GM21717 (cell line): ENCODE data around the gene PSMB2.
"Not testable (repeated sequence)": the region's sequence is repeated elsewhere in the genome, so short reads cannot be mapped to it uniquely, and the experiment has no call there.

Source experiments
- ATAC-seq: cut with Tn5 transposase; IDR thresholded peaks from one replicate; pipeline ENCODE4 v1.9.1; 2021; ENCODE audit warnings: mild to moderate bottlenecking, moderate library complexity; ENCODE audit not compliant: unreplicated experiment

The PSMB2 gene

DNA sequence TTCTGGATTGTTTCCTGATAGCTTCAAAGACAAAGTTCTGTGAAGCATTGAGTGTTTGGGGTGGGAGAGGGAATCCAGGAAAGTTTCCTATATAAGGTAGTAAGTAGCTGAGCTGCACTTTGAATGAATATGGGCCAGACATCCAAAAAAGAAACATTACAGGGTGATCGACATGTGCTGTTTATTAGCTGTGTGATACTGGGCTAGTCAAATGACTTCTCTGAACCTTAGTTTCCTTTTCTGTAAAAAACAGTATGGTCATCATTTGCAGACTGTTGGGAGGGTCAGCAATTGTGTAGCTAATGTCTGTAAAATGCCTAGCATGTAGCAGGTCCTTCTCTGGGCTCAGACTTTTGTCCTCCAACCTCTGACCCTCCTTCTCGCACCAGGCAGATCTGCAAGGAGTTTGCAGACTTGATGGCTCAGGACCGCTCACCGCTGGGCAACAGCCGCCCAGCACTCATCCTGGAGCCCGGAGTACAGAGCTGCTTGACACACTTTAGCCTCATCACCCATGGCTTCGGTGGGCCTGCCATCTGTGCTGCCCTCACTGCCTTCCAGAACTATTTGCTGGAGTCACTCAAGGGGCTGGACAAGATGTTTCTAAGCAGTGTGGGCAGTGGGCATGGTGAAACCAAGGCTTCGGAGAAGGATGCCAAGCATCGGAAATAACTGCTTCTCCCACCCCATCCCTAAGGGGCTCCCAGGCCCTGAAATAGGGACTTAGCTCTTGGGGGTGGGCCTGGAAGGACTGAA lies 47.1 kb downstream of the PSMB2 start:
- no peak for ATAC-seq

DNA sequence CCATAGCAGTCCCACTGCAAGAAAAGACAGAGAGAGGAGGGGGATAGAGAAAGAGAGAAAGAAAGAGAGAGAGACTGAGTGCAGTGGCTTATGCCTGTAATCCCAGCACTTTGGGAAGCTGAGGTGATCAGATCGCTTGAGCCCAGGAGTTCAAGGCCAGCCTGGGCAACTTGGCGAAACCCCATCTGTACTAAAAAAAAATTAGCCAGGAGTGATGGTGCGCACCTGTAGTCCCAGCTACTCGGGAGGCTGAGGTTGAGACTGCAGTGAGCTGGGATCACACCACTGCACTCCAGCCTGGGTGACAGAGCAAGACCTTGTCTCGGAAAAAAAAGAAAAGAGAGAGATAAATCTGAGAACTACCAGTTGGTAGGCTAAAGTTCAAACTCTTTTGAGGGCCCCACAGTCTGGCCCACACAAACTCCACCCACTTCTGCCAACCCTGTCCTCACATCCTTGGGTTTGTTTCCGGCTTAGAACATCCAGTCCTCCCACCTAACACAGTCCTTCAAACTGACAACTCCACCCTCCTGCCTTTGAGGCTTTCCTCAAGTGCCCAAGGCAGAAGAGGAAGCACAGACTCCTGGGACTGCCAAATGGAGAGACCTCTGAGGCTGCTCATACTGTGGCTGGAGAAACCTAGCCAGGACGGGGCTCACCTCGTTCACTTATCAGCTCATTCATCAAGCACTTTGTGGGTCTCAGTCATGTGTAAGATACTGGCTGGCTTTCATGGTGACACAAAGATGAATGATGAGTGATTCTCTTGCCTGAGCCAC lies 48.1 kb downstream of the PSMB2 start:
- no peak for ATAC-seq

DNA sequence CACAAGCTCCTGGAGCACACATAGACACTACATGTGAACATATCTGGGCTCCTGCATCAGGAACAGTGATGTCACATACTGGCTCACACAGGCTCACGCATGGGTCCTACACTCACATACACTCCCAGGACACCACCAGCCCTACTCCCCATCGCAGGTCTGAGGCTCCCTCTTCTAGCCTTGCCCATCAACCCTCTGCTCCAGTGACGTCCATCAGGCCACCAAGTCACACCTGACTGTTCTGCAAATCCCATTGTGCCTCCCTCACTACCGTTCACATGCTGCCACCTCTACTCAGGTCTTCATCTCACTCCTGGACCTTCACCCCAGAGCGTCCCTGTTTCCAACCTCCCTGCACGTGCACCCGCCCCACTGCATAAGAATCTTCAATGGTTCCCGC lies 50.1 kb downstream of the PSMB2 start:
- no peak for ATAC-seq

DNA sequence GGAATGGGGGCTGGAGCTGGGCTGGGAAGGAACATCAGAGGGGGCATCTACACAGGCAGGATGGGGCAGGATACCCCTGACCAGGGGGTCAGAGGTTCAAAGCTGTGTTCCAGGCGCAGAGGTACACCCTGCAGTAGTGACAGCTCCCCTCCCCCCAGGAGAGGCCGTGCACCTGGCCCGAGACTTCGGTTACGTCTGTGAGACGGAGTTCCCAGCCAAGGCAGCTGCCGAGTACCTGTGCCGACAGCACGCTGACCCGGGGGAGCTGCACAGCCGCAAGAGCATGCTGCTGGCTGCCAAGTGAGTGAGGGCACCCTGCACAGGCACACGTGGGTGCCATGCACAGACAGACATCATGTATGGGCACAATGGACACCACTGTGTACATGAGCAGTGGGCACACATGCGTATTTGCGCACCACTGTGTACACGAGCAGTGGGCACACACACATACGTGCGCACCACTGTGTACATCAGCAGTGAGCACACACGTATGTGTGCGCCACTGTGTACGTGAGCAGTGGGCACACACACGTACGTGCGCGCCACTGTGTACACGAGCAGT lies 50.8 kb downstream of the PSMB2 start:
- ATAC-seq = no peak

DNA sequence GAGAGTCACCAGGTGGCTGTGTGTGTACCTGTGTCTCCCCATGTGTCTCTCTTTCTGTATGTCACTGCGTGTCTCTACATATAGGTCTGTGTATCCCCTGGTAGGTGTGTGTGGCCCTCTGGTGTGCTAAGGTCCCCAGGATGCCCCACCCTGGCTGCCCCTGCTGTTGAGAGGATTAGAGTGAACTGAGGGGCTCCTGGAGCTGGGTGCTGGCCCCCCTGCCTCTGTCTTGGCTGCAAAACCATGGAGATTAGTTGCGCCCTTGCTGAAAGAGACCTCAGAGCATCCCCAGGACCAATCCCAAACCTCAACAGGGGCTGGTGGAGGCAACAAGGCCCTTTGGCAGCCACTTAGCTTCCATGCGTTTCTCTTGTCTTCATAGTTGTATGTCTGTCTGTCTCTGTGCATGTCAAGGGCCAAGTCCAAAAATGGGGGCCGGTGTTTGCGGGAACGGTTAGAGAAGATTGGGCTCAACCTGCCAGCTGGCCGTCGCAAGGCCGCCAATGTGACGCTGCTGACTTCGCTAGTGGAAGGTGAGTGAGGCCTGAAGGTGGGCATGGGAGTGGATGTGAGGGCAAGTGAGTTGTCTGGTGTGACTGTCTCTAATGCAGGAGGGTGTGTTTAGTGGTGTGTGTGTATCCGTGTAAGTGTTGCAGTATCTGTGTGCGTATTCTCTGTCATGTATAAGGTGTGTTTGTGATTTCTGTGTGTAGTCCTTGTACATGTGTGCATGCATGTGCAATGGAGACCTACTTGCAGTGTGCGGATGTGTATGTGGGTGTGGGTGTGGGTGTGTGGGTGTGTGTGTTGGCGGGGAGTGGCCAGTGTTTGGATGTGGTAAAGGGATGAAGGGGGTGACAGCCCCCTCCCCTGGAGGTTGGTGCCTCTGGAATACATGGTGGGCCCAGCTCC lies 51.6 kb downstream of the PSMB2 start:
- no peak for ATAC-seq

DNA sequence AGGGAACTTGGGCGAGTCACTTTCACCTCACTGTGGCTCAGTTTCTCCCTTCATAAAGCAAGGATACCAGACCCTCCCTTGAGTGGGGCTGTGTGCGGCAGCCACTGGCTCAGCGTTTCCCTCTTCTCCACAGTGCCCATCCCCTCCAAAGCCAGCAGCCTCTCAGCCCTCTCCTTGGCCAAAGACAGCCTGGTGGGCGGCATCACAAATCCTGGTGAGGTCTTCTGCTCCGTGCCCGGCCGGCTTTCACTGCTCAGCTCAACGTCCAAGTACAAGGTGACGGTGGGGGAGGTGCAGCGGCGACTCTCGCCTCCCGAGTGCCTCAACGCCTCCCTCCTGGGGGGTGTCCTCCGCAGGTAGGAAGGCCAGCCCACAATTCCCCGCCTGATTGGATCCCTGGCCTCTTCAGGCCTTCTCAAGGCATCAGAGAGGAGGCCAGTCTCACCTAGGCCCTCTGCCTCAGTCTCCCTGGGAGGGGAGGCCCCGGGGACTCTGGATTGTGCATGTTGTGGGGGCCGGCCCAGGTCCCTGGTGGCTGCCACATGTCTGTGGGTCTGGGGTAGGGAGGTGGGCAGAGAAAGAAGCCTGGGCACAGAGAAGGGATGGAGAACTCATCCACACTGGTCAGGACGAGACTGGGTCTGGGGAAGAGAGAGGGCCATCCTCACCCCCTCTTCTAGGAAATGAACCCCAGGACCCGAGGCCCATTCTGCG lies 53.0 kb downstream of the PSMB2 start:
- ATAC-seq = no peak

DNA sequence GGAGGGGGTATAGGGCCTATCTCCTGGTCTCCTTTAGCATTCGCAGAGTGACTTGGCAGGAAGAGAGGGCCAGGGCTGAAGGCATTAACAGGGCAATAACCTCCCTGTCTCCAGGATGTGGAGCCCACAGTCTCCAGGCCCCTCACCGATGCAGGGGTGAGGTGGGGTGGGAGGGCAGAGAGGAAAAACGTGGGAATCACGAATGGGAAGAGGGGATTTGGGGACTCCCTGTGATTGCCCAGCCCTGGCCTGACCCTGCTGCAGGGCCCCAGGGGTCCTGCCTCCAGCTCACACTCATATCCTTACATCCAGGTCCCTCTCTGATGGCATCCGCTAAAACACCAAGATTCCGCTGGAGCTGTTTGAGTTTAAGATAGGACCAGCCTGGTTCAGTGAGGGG lies 53.6 kb downstream of the PSMB2 start:
- no peak for ATAC-seq

DNA sequence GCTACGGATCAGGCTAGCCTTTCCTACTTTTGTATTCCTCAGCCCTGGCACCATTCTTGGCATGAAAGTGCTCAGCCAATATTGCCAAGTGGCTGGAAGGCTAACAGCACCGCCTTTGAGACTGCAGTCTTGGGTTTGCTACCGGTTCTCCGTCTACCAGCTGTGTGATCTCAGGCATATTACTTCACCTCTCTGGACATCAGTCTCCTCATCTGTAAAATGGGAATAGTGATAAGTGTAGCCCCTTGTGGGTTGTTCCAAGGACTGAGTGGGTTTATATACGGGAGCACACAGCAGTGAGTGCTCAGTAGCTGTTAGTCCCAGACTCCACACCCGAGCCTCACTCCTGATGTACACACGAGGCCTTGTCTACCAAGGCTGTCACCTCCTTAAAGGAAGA lies 54.5 kb downstream of the PSMB2 start:
- ATAC-seq = no peak

DNA sequence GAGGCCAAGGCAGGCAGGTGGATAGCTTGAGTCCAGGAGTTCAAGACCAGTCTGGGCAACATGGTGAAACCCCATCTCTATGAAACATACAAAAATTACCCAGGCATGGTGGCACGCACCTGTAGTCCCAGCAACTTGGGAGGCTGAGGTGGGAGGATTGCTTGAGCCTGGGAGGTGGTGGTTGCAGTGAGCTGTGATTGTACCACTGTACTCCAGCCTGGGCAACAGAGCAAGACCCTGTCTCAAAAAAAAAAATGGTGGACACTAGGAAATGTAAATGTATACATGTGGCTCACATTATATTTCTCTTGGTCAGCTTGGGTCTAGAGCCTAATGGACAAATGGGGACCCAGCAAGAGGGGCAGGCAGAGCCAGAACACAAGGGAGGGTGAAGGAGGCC lies 55.5 kb downstream of the PSMB2 start:
- not testable (repeated sequence) for ATAC-seq

DNA sequence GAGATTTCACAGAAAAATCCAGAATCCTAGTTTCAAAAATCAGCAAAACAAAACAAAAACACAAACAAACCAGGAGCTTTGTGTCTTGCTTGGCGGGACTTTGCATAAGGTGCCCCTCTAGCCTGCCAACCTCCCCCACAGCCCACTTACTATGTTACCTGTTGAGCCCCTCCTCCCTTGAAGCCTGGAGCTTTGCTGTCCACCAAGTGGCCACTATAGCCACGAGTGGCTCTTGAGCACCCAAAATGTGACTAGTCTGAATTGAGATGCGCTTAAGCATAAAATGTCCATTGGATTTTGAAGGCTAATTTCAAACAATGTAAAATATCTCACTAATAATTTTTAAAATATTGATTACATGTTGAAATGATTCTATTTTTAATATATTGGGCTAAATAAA lies 56.0 kb downstream of the PSMB2 start:
- ATAC-seq = no peak

DNA sequence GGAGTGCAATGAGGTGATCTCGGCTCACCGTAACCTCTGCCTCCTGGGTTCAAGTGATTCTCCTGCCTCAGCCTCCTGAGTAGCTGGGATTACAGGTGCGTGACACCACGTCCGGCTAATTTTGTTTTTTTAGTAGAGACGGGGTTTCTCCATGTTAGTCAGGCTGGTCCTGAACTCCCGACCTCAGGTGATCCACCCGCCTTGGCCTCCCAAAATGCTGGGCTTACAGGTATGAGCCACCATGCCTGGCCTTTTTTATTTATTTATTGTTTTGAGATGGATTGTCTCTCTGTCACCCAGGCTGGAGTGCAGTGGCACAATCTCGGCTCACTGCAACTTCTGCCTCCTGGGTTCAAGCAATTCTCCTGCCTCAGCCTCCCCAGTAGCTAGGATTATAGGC lies 59.7 kb downstream of the PSMB2 start:
- ATAC-seq = not testable (repeated sequence)

DNA sequence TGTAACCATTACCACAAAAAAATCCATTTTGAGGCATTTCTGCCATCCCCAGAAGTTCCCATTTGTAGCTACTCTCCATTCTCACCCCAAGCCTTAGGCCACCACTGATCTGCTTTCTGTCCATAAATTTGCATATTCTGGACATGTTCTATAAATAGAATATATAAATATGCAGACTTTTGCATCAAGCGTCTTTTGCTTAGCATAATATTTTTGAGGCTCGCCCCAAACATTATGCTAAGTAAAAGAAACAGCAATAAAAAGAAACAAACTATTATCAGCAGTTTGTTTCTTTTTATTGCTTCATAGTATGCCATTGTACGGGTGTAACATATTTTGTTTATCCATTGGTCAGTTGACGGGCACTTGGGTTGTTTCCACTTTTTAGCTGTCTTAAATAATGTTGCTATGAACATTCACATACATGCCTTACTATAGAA lies 60.4 kb downstream of the PSMB2 start:
- ATAC-seq = no peak

DNA sequence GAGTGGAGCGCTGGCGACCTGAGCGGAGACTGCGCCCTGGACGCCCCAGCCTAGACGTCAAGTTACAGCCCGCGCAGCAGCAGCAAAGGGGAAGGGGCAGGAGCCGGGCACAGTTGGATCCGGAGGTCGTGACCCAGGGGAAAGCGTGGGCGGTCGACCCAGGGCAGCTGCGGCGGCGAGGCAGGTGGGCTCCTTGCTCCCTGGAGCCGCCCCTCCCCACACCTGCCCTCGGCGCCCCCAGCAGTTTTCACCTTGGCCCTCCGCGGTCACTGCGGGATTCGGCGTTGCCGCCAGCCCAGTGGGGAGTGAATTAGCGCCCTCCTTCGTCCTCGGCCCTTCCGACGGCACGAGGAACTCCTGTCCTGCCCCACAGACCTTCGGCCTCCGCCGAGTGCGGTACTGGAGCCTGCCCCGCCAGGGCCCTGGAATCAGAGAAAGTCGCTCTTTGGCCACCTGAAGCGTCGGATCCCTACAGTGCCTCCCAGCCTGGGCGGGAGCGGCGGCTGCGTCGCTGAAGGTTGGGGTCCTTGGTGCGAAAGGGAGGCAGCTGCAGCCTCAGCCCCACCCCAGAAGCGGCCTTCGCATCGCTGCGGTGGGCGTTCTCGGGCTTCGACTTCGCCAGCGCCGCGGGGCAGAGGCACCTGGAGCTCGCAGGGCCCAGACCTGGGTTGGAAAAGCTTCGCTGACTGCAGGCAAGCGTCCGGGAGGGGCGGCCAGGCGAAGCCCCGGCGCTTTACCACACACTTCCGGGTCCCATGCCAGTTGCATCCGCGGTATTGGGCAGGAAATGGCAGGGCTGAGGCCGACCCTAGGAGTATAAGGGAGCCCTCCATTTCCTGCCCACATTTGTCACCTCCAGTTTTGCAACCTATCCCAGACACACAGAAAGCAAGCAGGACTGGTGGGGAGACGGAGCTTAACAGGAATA lies 64.0 kb downstream of the PSMB2 start:
- peak; percentile 63 for ATAC-seq

DNA sequence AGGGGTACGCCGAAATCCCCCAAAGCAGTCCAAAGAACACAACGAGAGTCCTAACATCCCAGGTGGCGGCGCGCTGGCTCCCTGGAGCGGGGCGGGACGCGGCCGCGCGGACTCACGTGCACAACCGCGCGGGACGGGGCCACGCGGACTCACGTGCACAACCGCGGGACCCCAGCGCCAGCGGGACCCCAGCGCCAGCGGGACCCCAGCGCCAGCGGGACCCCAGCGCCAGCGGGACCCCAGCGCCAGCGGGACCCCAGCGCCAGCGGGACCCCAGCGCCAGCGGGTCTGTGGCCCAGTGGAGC lies 64.6 kb downstream of the PSMB2 start:
- not testable (repeated sequence) for ATAC-seq

DNA sequence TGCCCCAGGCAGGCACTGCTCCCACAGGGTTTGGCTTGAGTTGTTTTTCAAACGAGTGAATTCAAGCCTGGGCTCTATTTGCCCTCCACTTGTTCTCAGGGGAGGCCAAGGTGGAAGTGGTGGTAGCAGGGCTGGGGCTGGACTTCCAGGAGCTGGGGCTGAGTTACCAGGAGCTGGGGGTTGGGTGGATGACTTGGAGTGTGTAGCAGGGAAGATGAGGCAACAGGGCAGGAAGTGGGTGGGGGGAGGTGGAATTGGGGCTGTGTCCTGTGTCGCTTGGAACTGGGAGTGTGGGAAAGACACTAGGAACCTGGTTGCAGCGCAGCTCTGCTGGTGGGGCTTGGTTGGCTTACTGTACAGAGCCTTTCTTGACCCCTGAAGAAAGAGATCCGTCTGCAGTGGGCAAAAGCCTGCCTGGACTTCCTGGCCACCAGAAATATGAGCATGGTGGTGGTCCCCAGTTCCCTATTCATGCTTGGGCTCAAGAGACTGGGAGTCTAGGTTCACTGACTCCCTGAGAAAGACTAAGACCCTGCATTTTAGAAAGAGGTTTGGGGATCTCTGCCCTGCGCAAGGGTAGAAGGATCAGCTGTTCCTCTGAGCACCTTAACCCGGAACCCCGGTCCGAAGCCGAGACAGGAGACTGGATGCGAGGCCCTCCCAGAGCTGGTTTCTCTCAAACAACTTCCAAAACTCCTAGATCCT lies 65.1 kb downstream of the PSMB2 start:
- no peak for ATAC-seq

DNA sequence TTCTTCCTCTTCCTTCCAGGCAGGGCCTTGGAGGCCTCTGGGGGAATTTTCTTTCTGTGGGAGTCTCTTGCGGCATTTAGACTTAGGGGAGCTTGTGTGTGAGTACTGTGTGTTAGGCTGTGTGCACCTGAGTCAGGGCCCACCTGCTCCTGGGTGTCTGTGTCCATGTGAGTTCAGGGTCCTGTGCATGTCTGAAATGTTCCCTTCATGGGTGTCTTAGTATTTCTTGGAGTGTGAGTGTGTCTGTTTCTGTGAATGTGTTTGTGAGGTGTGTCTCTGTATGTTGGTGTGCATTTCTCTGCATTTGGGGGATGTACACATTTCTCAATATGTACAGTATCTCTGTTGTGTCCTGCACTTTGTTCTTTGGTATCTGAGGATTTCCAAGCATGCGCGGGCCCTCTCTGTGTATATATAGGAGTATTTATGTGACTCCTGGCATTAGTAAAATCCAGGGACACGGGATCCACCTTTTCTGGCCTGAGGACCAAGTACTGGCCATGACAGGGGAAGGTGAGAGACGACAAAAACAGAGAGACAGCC lies 65.8 kb downstream of the PSMB2 start:
- no peak for ATAC-seq

DNA sequence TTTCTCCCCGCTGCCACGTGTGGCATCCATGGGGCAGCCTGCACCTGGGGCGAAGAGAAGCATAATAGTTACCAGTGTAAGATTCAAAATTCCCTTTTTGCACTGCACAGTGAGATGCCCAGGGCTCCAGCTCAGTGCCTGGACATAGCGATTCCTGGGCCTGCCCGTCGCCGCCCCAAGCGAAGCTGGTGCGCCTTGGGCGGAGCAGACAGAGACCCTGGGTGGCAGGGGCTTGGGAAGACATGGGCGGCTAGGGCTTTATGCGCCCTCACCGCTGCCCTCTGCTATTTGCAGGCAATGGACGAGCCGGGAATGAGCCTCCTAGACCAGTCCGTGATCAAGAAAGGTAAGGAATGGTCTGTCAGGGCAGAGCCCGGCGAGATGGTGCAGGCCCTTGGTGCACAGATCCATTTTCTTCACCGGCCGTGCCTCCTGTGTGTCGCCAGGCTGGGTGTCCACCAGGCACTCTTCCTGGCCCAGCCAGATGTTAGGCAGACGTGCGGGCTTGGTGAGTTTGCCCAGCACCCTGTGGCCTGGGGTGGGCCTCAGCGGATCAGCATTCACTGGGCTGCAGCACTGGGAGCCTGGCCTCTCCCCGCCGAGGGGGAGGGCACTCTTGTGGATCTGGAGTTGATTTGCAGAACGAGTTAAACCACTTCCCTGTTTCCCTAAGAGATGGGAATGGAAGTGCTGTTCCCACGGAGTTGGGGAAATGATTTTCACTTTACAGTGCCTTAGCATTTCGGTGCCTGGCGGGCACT lies 66.5 kb downstream of the PSMB2 start:
- no peak for ATAC-seq

DNA sequence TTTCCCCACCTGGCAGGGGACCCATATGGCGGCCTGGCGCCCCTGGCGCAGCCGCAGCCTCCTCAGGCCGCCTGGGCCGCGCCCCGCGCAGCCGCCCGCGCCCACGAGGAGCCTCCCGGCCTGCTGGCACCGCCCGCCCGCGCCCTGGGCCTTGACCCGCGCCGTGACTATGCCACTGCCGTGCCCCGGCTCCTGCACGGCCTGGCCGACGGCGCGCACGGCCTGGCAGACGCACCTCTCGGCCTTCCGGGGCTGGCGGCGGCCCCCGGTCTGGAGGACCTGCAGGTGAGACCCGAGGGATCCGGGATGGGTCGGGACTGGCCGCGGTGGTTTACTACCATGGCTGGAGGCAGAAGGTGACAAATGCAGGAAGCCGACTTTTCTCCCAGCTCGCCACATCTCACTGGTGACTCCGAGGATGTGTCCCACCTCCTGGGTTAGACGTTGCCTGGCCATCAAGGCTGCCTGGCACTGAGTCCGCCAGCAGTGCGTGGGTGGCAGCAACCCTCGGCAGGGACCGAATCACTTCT lies 67.1 kb downstream of the PSMB2 start:
- no peak for ATAC-seq
